Measurements from ENCODE around the gene TIMM50. TPM values are rescaled to one million over a fixed set of nuclear protein-coding genes. Genes with fewer than 3 reads are reported as not detected.

TIMM50 gene
- total RNA-seq (2021; fragmentation: NEBNext Ultra II Directional; extraction: Animal tissue kit (Norgen Biotek cat#: 25700)) (153 and 155 TPM in 2 replicates), polyA plus RNA-seq (2011; rRNA removed) (187 and 217 TPM in 2 replicates), polyA minus RNA-seq (2011; rRNA and poly(A)+ RNA removed) (121 and 126 TPM in 2 replicates)
- 162 TPM for polyA plus RNA-seq (2011; cell fraction: cytosol; rRNA removed)
- 233 TPM for polyA plus RNA-seq (2011; cell fraction: nucleus; rRNA removed)
- 147 to 197 TPM (median 169 TPM) in 4 replicates for polyA plus RNA-seq (2012, experiment 1 of 2)
- 251 TPM for polyA plus RNA-seq (2012, experiment 2 of 2)
- 125 TPM for polyA plus RNA-seq (2013, experiment 1 of 2)
- polyA plus RNA-seq (2013, experiment 2 of 2): 123 TPM
- polyA minus RNA-seq (2011; cell fraction: cytosol; rRNA and poly(A)+ RNA removed): 92.0 TPM
- polyA minus RNA-seq (2011; cell fraction: nucleus; rRNA and poly(A)+ RNA removed): 71.7 TPM
- long read RNA-seq, experiment 1, transcript TIMM50-208 (3 exons, 369 nt): minor isoform, 5 of 131 reads
- long read RNA-seq, experiment 1, transcript TIMM50-201 (11 exons, 1,612 nt): major isoform, 62 of 131 reads
- long read RNA-seq, experiment 1, transcript TIMM50-205 (1 exons, 2,274 nt): minor isoform, 7 of 131 reads
- long read RNA-seq, experiment 1, partial matches to known transcripts: 15 of 131 reads
- long read RNA-seq, experiment 1, other reads (novel, unspliced or antisense): 34 of 131 reads
- long read RNA-seq, experiment 2, transcript TIMM50-201 (11 exons, 1,612 nt): major isoform, 13 of 24 reads
- long read RNA-seq, experiment 2, partial matches to known transcripts: 0 of 24 reads
- long read RNA-seq, experiment 2, other reads (novel, unspliced or antisense): 9 of 24 reads

GRCh38 chr19:39480337-39481228 lies at the start of gene TIMM50:
Gene TIMM50, plus strand, starts transcription at chr19:39480838. Its CDS starts 16 bp downstream, at chr19:39480854.
- peak; percentile 62 for FAIRE-seq
- peak; percentile 59; the same call in 1 of the 2 replicates for TF ChIP-seq CEBPB (IDR thresholded peaks at IDR 0.05; ENCODE audit: low read depth, low read length)
- TF ChIP-seq KDM1A (IDR thresholded peaks at IDR 0.05; ENCODE audit: borderline replicate concordance, low read length): no peak
- TF ChIP-seq SP4 (IDR thresholded peaks at IDR 0.05; ENCODE audit: low read length): peak; percentile 90
- no peak for TF ChIP-seq POU5F1 (IDR thresholded peaks at IDR 0.05; ENCODE audit: low read depth, low read length)
- TF ChIP-seq KDM4A (IDR thresholded peaks at IDR 0.05; ENCODE audit: low read depth, low read length, severe bottlenecking): no peak
- TF ChIP-seq E2F6 (IDR thresholded peaks at IDR 0.05): peak; percentile 55

More at GRCh38 chr19:39480337-39481228, at the start of gene TIMM50:
- Histone ChIP-seq H3K27ac (ENCODE audit: low read depth, low read length) (peak within 1 kb of the TSS; percentile 93), H3K27me3 (replicated peaks in 1 of 4; ENCODE audit: control insufficient read depth in 3 of 4, extremely low read depth in 1 of 4, insufficient read depth in 3 of 4, low read length in 3 of 4) (no peaks in the 10 kb centered on the region), H4K91ac (replicated peaks; ENCODE audit: insufficient read length, low read length) (peak within 1 kb of the TSS; percentile 22), H2BK15ac (ENCODE audit: low read length) (peak within 1 kb of the TSS; percentile 92; the same call in 1 of the 2 replicates), H3K9ac (replicated peaks in 1 of 4; ENCODE audit: extremely low read depth in 1 of 4, low read depth in 3 of 4, low read length in 3 of 4) (peak within 1 kb of the TSS; percentile 95 to 99 (median 96)), H3K14ac (ENCODE audit: insufficient read length) (no peak within 1 kb of the TSS), H3K18ac (ENCODE audit: extremely low read depth, low read length) (peak within 1 kb of the TSS; percentile 85; the same call in 1 of the 2 replicates), H3K56ac (replicated peaks; ENCODE audit: insufficient read length, low read depth, low read length) (peak within 1 kb of the TSS; percentile 55), H2BK5ac (ENCODE audit: low read depth, low read length) (peak within 1 kb of the TSS; percentile 79), H2BK120ac (replicated peaks; ENCODE audit: low read depth, low read length) (no peak within 1 kb of the TSS), H2AK5ac (ENCODE audit: low read depth, low read length) (no peak within 1 kb of the TSS), H3K4me1 (replicated peaks in 1 of 4; ENCODE audit: control insufficient read depth in 3 of 4, insufficient read depth in 4 of 4, low read length in 3 of 4) (peaks cover 0 to 10% (median 4%) of the 10 kb centered on the region in 4 experiments; a peak in 5 of 7 replicates), H3K23ac (ENCODE audit: insufficient read length) (no peak within 1 kb of the TSS), H2AFZ (ENCODE audit: low read length) (peak within 1 kb of the TSS; percentile 64; the same call in 1 of the 2 replicates), H3K79me1 (ENCODE audit: low read depth, low read length) (peaks cover 4% of the 10 kb centered on the region), H3K9me3 (ENCODE audit: insufficient read depth in 2 of 2, low read depth in 1 of 2, low read length in 1 of 2) (no peaks in the 10 kb centered on the region), H4K5ac (ENCODE audit: insufficient read length, low read depth, low read length) (peak within 1 kb of the TSS; percentile 39), H3K4ac (replicated peaks; ENCODE audit: insufficient read length, low read depth, low read length) (peak within 1 kb of the TSS; percentile 1), H2BK20ac (ENCODE audit: low read length) (no peak within 1 kb of the TSS), H3K79me2 (ENCODE audit: control insufficient read depth in 1 of 2, insufficient read depth in 2 of 2, low read length in 2 of 2) (peaks cover 6 to 24% of the 10 kb centered on the region in 2 experiments; a peak in 3 of 4 replicates), H3K4me2 (ENCODE audit: insufficient read depth in 1 of 2, low read depth in 2 of 2, low read length in 2 of 2) (peak within 1 kb of the TSS; percentile 88 to 95), H4K20me1 (replicated peaks in 1 of 2; ENCODE audit: control insufficient read depth in 1 of 2, insufficient read depth in 2 of 2, low read length in 2 of 2) (peaks cover 2 to 4% of the 10 kb centered on the region in 2 experiments), H2BK12ac (ENCODE audit: low read depth, low read length) (peak within 1 kb of the TSS; percentile 75), H3K36me3 (ENCODE audit: control insufficient read depth in 2 of 4, insufficient read depth in 4 of 4, low read length in 3 of 4) (peaks cover 11 to 36% (median 19%) of the 10 kb centered on the region in 4 experiments), H3K4me3 (ENCODE audit: extremely low read depth in 1 of 4, insufficient read depth in 2 of 4, low read depth in 3 of 4, low read length in 4 of 4) (peak within 1 kb of the TSS; percentile 89 to 98 (median 95)), H3K23me2 (ENCODE audit: low read depth, low read length) (peaks cover 5% of the 10 kb centered on the region), H4K8ac (ENCODE audit: extremely low read depth, insufficient read depth, low read length) (peak within 1 kb of the TSS; percentile 98)
- 7% methylated on average over 37 of the region's 62 CpGs; no CpG with 5 or more reads in 1 of the 2 experiments for WGBS, 2 experiments (ENCODE audit: extremely low coverage in 1 of 2, insufficient coverage in 1 of 2, insufficient read length in 1 of 2, insufficient replicate concordance in 2 of 2, low coverage in 1 of 2, low lambda C conversion rate in 2 of 2, missing lambda C conversion rate in 1 of 2)
- ChIA-PET CTCF (ENCODE audit: partially characterized antibody) (interaction anchor here (1.3 to 1.5 kb wide), 2 partner anchors 9 to 52 kb away, joined by 4 to 5 read pairs; partner anchors contain the start of gene EID2B), POLR2A (ENCODE audit: partially characterized antibody) (interaction anchor here (0.7 to 8.3 kb wide), 14 partner anchors 12 to 124 kb away, joined by 3 to 96 read pairs (median 4); partner anchors contain the start of genes DLL3, RPS16 and SUPT5H)
- DNase-seq (ENCODE audit: low read depth in 1 of 2, low spot score in 2 of 2): peak; percentile 97 to 98

Measured in H1 (cell line).